K562 (cell line): ENCODE measurements around the gene PRDM16. TPM values are rescaled to one million over a fixed set of nuclear protein-coding genes. Genes with fewer than 3 reads are reported as not detected.
A peak's percentile ranks its signal among the peaks of the same experiment; 100 is the strongest.

Experiments used
- ATAC-seq: fragments of 200-7000 bp; cut with Tn5 transposase; 3 replicates; pipeline ENCODE4 v1.9.1; 2020; ENCODE audit warnings: moderate library complexity
- BruUV-seq: library from RNA; stranded (reverse); fragments of 400-500 nt; replicated peaks from 2 replicates; lab custom pipeline; 2021; lab: Mats Ljungman, UMichigan
- CTCF ChIA-PET: fragments of 300-600 bp; formaldehyde crosslinking; extraction: SDS; loops from one replicate; lab custom pipeline; 2021; ENCODE audit warnings: low intra/inter-chr PET ratio; lab: Yijun Ruan, JAX
- POLR2A ChIA-PET: fragments of 300-600, 350-650 bp; sonication (Branson Sonifier 250); formaldehyde crosslinking; extraction: SDS; loops from one replicate; lab custom pipeline; 2021; ENCODE audit warnings: antibody characterized with exemption, inconsistent platforms; lab: Yijun Ruan, JAX
- DNase-seq, 4 experiments: peaks; one replicate each; pipeline versions ENCODE4 v3.0.0 to v3.0.0-alpha.2; 2011 to 2018; ENCODE audit warnings: low spot score in 3 of 4, mixed read lengths in 3 of 4; ENCODE audit errors: extremely low read depth in 1 of 4
- FAIRE-seq: peaks from 2 replicates; lab custom pipeline; 2011; peaks lifted over from hg19 to GRCh38; lab: Jason Lieb, UNC
- H2AFZ ChIP-seq: 2 replicates; pipeline ENCODE4 v1.6.0; 2011; ENCODE audit warnings: low read depth, low read length, control low read depth, inconsistent platforms
- H3K27ac ChIP-seq: fragments of 200-600 bp; 3 replicates; pipeline ENCODE4 v1.8.0; 2011; ENCODE audit warnings: low read depth, mild to moderate bottlenecking, control low read depth, inconsistent platforms, low read length, moderate library complexity, mixed read lengths; ENCODE audit errors: extremely low read depth
- H3K27me3 ChIP-seq, 2 experiments: fragments of 300-600 bp in 1 of 2; 2 replicates in 1 of 2; 3 replicates in 1 of 2; pipeline versions ENCODE4 v1.6.0 to v1.8.0; 2011; ENCODE audit warnings: inconsistent platforms in 2 of 2, low read length in 2 of 2, mild to moderate bottlenecking in 1 of 2, mixed read lengths in 1 of 2, moderate library complexity in 1 of 2; ENCODE audit not compliant: control insufficient read depth in 2 of 2, insufficient read depth in 2 of 2
- H3K36me3 ChIP-seq: fragments of 300-600 bp; 3 replicates; pipeline ENCODE4 v1.8.0; 2011; ENCODE audit warnings: mild to moderate bottlenecking, low read length, inconsistent platforms; ENCODE audit not compliant: control insufficient read depth, insufficient read depth
- H3K4me1 ChIP-seq, 2 experiments: fragments of 200-600 bp in 1 of 2; replicated peaks in 1 of 2; 2 replicates in 1 of 2; 3 replicates in 1 of 2; pipeline versions ENCODE4 v1.5.1 to v1.8.0; 2011; ENCODE audit warnings: inconsistent platforms in 2 of 2, low read length in 2 of 2, mild to moderate bottlenecking in 1 of 2, mixed read lengths in 1 of 2, moderate library complexity in 1 of 2; ENCODE audit not compliant: control insufficient read depth in 2 of 2, insufficient read depth in 2 of 2
- H3K4me2 ChIP-seq: 2 replicates; pipeline ENCODE4 v1.6.1; 2011; ENCODE audit warnings: low read length, control low read depth, inconsistent platforms, mixed read lengths; ENCODE audit not compliant: insufficient read depth
- H3K4me3 ChIP-seq: fragments of 200-600 bp; sonication (generic), shearing (Covaris generic); 2 replicates; pipeline ENCODE4 v1.5.1; 2016; ENCODE audit warnings: control low read depth, inconsistent platforms
- H3K79me2 ChIP-seq: fragments of 200-600 bp; 3 replicates; pipeline ENCODE4 v1.8.0; 2011; ENCODE audit warnings: low read length, inconsistent platforms; ENCODE audit not compliant: control insufficient read depth, insufficient read depth
- H3K9ac ChIP-seq, 2 experiments: 2 replicates each; pipeline versions ENCODE4 v1.6.0 to v1.6.1; 2011; ENCODE audit warnings: low read depth in 2 of 2, low read length in 2 of 2, control low read depth in 1 of 2, inconsistent platforms in 1 of 2, mild to moderate bottlenecking in 1 of 2, mixed read lengths in 1 of 2; ENCODE audit not compliant: insufficient read depth in 1 of 2
- H3K9me1 ChIP-seq: one replicate; pipeline ENCODE4 v1.6.0; 2011; ENCODE audit warnings: inconsistent platforms, mild to moderate bottlenecking, low read length, moderate library complexity; ENCODE audit not compliant: control insufficient read depth, insufficient read depth
- H3K9me3 ChIP-seq: replicated peaks from 2 replicates; pipeline ENCODE4 v1.5.1; 2011; ENCODE audit warnings: low read depth, low read length, inconsistent platforms; ENCODE audit not compliant: control insufficient read depth, insufficient read depth
- H4K20me1 ChIP-seq: replicated peaks from 2 replicates; pipeline ENCODE4 v1.6.1; 2011; ENCODE audit warnings: low read length, inconsistent platforms, mixed read lengths; ENCODE audit not compliant: control insufficient read depth, insufficient read depth
- ADNP ChIP-seq: fragments of 200-800 bp; sonication (Bioruptor generic); IDR thresholded peaks from 2 replicates; pipeline ENCODE4 v1.6.1; 2016; ENCODE audit warnings: missing genetic modification characterization, missing compliant biosample characterization
- BCOR ChIP-seq: fragments of 450-650 bp; IDR thresholded peaks from 2 replicates; pipeline ENCODE4 v1.6.1; 2016
- BHLHE40 ChIP-seq: IDR thresholded peaks from 2 replicates; pipeline ENCODE4 v1.6.1; 2011; ENCODE audit warnings: low read length, improper control_type of control experiment
- NRF1 ChIP-seq, 2 experiments: fragments of 450-650 bp; IDR thresholded peaks in 1 of 2; conservative IDR thresholded peaks in 1 of 2; 2 replicates each; pipeline ENCODE4 v1.6.1; 2014; ENCODE audit warnings: mild to moderate bottlenecking in 2 of 2
- POLR2A ChIP-seq: fragments of 450-650 bp; conservative IDR thresholded peaks from 2 replicates; pipeline ENCODE4 v1.6.1; 2016
- PREB ChIP-seq: sonication (generic); formaldehyde crosslinking; IDR thresholded peaks from 2 replicates; pipeline ENCODE4 v1.8.1; 2023; ENCODE audit warnings: mild to moderate bottlenecking, missing genetic modification reagents
- RCOR1 ChIP-seq, 2 experiments: IDR thresholded peaks; 2 replicates each; pipeline ENCODE4 v1.6.1; 2012; ENCODE audit warnings: low read depth in 2 of 2, low read length in 2 of 2, borderline replicate concordance in 1 of 2, improper control_type of control experiment in 1 of 2
- SMARCA5 ChIP-seq: fragments of 450-650 bp; IDR thresholded peaks from 2 replicates; pipeline ENCODE4 v1.6.1; 2016
- ZNF586 ChIP-seq: fragments of 450-650 bp; formaldehyde crosslinking; conservative IDR thresholded peaks from 2 replicates; pipeline ENCODE4 v1.4.0; 2020; ENCODE audit warnings: mild to moderate bottlenecking, moderate library complexity
- WGBS: fragments of 100-300 bp; shearing (Covaris generic); methylation state at CpG from one replicate; pipeline ENCODE4 v1.1.6; 2016; ENCODE audit warnings: low coverage, mixed read lengths; ENCODE audit not compliant: insufficient coverage; ENCODE audit errors: missing lambda C conversion rate; 5-methylcytosine and 5-hydroxymethylcytosine counted together
- in situ Hi-C: fragments of 300-500 bp; cut with MboI; formaldehyde crosslinking; loops from 4 replicates; pipeline ENCODE4 v1.15.0; 2018; ENCODE audit warnings: inconsistent platforms, mixed read lengths
- intact Hi-C: fragments of 100-400 bp; cut with micrococcal nuclease; formaldehyde crosslinking; loops from 2 replicates; pipeline ENCODE4 v1.14.2; 2022
- polyA plus RNA-seq, 8 experiments: library from polyadenylated mRNA; depleted of rRNA in 4 of 8; stranded (reverse) in 5 of 8; unstranded in 3 of 8; fragments of >200 nt; fragmentation: Nextera tagmentation in 2 of 8; fragmentation: Illumina TruSeq in 1 of 8; extraction: Ambion mirVana in 2 of 8; extraction: Trizol in 1 of 8; gene quantifications; 2 replicates each; pipeline versions ENCODE4 v1.2.1 to v1.2.3, GENCODE V29; 2011 to 2014; ENCODE audit warnings: inconsistent platforms in 1 of 8, missing spikeins in 1 of 8
- total RNA-seq, 7 experiments: library from RNA; depleted of rRNA in 6 of 7; stranded (reverse); fragments of >200 nt in 6 of 7; fragmentation: Illumina TruSeq in 2 of 7; extraction: Trizol in 2 of 7; gene quantifications; 2 replicates each; pipeline versions ENCODE4 v1.2.1 to v1.2.3, GENCODE V29; 2011 to 2021; ENCODE audit warnings: low replicate concordance in 1 of 7

The PRDM16 gene
- total and polyA plus RNA-seq, 9 of the 15 experiments (the other 6 are each of a cell fraction or from before 2014, with no cell fraction given) = 0.10 to 0.27 TPM; not detected in 7

- WGBS = 4% methylated on average over 14 of the region's 14 CpGs
- ATAC-seq = no peak
- ChIA-PET CTCF (no interaction called here), POLR2A (no interaction called here)
- FAIRE-seq = no peak
- intact Hi-C loops (no loop called here), in situ Hi-C loops (no loop called here)
- H3K27me3 ChIP-seq = peaks cover 61 to 93% of the 10 kb centered on the region in 2 experiments; a peak in 4 of 5 replicates
- H3K9me3 ChIP-seq = no peaks in the 10 kb centered on the region
- peaks cover 57% of the 10 kb centered on the region for H4K20me1 ChIP-seq
- BruUV-seq = no TSS peak
- H3K9ac ChIP-seq = no peak overlapping the region
- no peak overlapping the region for H3K4me3 ChIP-seq
- H3K27ac ChIP-seq = no peak overlapping the region
- peaks cover 0 to 27% of the 10 kb centered on the region in 2 experiments; a peak in 2 of 5 replicates for H3K4me1 ChIP-seq
- no peaks in the 10 kb centered on the region for H3K36me3 ChIP-seq
- DNase-seq = no peak
- H3K9me1 ChIP-seq = no peaks in the 10 kb centered on the region
- no peak for TF ChIP-seq POLR2A
- TF ChIP-seq BHLHE40 = 0 out of 2 replicates have a peak, but pooled peaks have one; percentile 16
- H3K79me2 ChIP-seq = no peaks in the 10 kb centered on the region
- H2AFZ ChIP-seq = no peak overlapping the region
- H3K4me2 ChIP-seq = no peak overlapping the region
Measured at GRCh38 chr1:3460672-3461131, 391.7 kb downstream of the PRDM16 start.

- Histone ChIP-seq H2AFZ (no peak overlapping the region), H3K27me3 (peaks cover 67 to 94% of the 10 kb centered on the region in 2 experiments; a peak in 4 of 5 replicates), H3K27ac (no peak overlapping the region), H3K4me1 (peaks cover 0 to 30% of the 10 kb centered on the region in 2 experiments; a peak in 2 of 5 replicates), H3K9ac (no peak overlapping the region; a peak in 1 of 4 replicates), H3K9me3 (no peaks in the 10 kb centered on the region), H4K20me1 (peaks cover 57% of the 10 kb centered on the region), H3K36me3 (no peaks in the 10 kb centered on the region), H3K4me2 (no peak overlapping the region), H3K9me1 (no peaks in the 10 kb centered on the region), H3K4me3 (no peak overlapping the region), H3K79me2 (no peaks in the 10 kb centered on the region)
- BruUV-seq = no TSS peak
- ChIA-PET CTCF (no interaction called here), POLR2A (no interaction called here)
- TF ChIP-seq NRF1 (conservative IDR thresholded peaks at IDR 0.05 in 1 of 2, IDR thresholded peaks at IDR 0.05 in 1 of 2) (peak; percentile 26 to 50; a peak in 3 of 4 replicates), ZNF586 (CRISPR knock-in tag) (no peak), BCOR (peak; percentile 75), ADNP (tag) (peak; percentile 53; the same call in 1 of the 2 replicates), RCOR1 (IDR thresholded peaks at IDR 0.05; ENCODE audit: borderline replicate concordance in 1 of 2, low read depth in 2 of 2, low read length in 2 of 2) (0 out of 4 replicates have a peak, but pooled peaks of 1 of the 2 experiments have one; percentile 38), SMARCA5 (peak; percentile 61; the same call in 1 of the 2 replicates), PREB (CRISPR knock-in tag) (no peak)
- DNase-seq (no peak), ATAC-seq (no peak), FAIRE-seq (no peak)
- in situ Hi-C loops = no loop called here
- intact Hi-C loops = no loop called here
- WGBS = 11% methylated on average over 30 of the region's 30 CpGs
Measured at GRCh38 chr1:3461238-3461933, 392.4 kb downstream of the PRDM16 start.
